GM18517 (cell line): ENCODE measurements around the gene GAK.

ENCODE experiments used
- ATAC-seq: cut with Tn5 transposase; IDR thresholded peaks from one replicate; pipeline ENCODE4 v1.9.1; 2021; ENCODE audit warnings: mild to moderate bottlenecking, moderate library complexity; ENCODE audit not compliant: unreplicated experiment

Gene GAK

GRCh38 chr4:855880-856224 is 76.3 kb downstream of the GAK start:
- ATAC-seq: no peak

- ATAC-seq: no peak
Observed at GRCh38 chr4:854356-854755, 77.8 kb downstream of the GAK start.

GRCh38 chr4:853416-853781 is 78.7 kb downstream of the GAK start:
- ATAC-seq: no peak

- ATAC-seq: no peak
Observed at GRCh38 chr4:851701-852430, 80.2 kb downstream of the GAK start.

- no peak for ATAC-seq
Observed at GRCh38 chr4:850323-850945, 81.7 kb downstream of the GAK start.

- ATAC-seq: no peak
Observed at GRCh38 chr4:849478-850175, 82.5 kb downstream of the GAK start.

- no peak for ATAC-seq
Observed at GRCh38 chr4:848803-849477, 83.2 kb downstream of the GAK start.

- ATAC-seq: no peak
Observed at GRCh38 chr4:848307-848691, 83.8 kb downstream of the GAK start.

- ATAC-seq: no peak
Observed at GRCh38 chr4:845836-846251, 86.3 kb downstream of the GAK start.

GRCh38 chr4:845233-845835 is 86.8 kb downstream of the GAK start:
- ATAC-seq: no peak

- ATAC-seq: no peak
Observed at GRCh38 chr4:844752-845232, 87.3 kb downstream of the GAK start.

GRCh38 chr4:839675-840443 is 92.3 kb downstream of the GAK start:
- no peak for ATAC-seq

- ATAC-seq: no peak
Observed at GRCh38 chr4:837772-838171, 94.3 kb downstream of the GAK start.

GRCh38 chr4:836750-837301 is 95.3 kb downstream of the GAK start:
- no peak for ATAC-seq

GRCh38 chr4:836003-836511 is 96.1 kb downstream of the GAK start:
- ATAC-seq: no peak

GRCh38 chr4:835148-836002 is 96.7 kb downstream of the GAK start:
- ATAC-seq: no peak

- ATAC-seq: no peak
Observed at GRCh38 chr4:834368-835147, 97.6 kb downstream of the GAK start.

- no peak for ATAC-seq
Observed at GRCh38 chr4:833731-834367, 98.3 kb downstream of the GAK start.
